NB4 (cell line): ENCODE results near the gene ZNF559.

Experiments used
- MAX ChIP-seq: IDR thresholded peaks from 2 replicates; pipeline ENCODE4 v1.6.1; 2011; ENCODE audit warnings: low read depth, low read length
- MYC ChIP-seq: IDR thresholded peaks from 2 replicates; pipeline ENCODE4 v1.6.1; 2011; ENCODE audit warnings: low read depth, low read length
- POLR2A ChIP-seq: IDR thresholded peaks from 2 replicates; pipeline ENCODE4 v1.6.1; 2011; ENCODE audit warnings: mild to moderate bottlenecking; ENCODE audit not compliant: insufficient read length; ENCODE audit errors: extremely low read depth
- TF ChIP-seq, protein P1 (sequence below): IDR thresholded peaks from one replicate; pipeline ENCODE4 v1.5.1; 2012; ENCODE audit warnings: low read depth, low read length

DNA sequence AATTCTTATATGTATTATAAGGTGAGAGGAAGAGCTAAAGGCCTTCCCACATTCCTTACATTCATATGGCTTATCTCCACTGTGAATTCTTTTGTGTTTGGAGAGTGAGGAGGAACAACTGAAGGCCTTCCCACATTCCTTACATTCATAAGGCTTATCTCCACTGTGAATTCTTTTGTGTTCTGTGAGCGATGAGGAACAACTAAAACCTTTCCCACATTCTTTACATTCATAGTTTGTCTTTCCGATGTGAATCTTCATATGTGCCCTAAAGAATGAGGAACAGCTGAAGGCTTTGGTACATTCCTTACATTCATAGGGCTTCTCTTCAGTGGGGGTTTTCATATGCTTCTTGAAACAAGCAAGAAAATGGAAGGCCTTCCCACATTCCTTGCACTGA, 27.6 kb upstream of the ZNF559 start:
- TF ChIP-seq POLR2A (no peak), MAX (no peak), MYC (no peak)
- TF ChIP-seq, protein P1, sequence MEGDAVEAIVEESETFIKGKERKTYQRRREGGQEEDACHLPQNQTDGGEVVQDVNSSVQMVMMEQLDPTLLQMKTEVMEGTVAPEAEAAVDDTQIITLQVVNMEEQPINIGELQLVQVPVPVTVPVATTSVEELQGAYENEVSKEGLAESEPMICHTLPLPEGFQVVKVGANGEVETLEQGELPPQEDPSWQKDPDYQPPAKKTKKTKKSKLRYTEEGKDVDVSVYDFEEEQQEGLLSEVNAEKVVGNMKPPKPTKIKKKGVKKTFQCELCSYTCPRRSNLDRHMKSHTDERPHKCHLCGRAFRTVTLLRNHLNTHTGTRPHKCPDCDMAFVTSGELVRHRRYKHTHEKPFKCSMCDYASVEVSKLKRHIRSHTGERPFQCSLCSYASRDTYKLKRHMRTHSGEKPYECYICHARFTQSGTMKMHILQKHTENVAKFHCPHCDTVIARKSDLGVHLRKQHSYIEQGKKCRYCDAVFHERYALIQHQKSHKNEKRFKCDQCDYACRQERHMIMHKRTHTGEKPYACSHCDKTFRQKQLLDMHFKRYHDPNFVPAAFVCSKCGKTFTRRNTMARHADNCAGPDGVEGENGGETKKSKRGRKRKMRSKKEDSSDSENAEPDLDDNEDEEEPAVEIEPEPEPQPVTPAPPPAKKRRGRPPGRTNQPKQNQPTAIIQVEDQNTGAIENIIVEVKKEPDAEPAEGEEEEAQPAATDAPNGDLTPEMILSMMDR: no peak
